HepG2 (cell line): ENCODE results near the gene BNIP1. TPM values are rescaled to one million over a fixed set of nuclear protein-coding genes. Genes with fewer than 3 reads are reported as not detected.

ENCODE experiments used
- AHDC1 ChIP-seq: sonication (generic); formaldehyde crosslinking; IDR thresholded peaks from 2 replicates; pipeline ENCODE4 v1.5.1; 2020; ENCODE audit warnings: mild to moderate bottlenecking, missing genetic modification reagents, borderline replicate concordance
- AKAP8 ChIP-seq: sonication (generic); formaldehyde crosslinking; IDR thresholded peaks from 2 replicates; pipeline ENCODE4 v1.5.1; 2020; ENCODE audit warnings: mild to moderate bottlenecking, missing genetic modification reagents
- GATAD1 ChIP-seq: IDR thresholded peaks from 2 replicates; pipeline ENCODE4 v1.6.1; 2016; ENCODE audit warnings: missing genetic modification reagents, missing compliant biosample characterization
- MIER3 ChIP-seq: IDR thresholded peaks from 2 replicates; pipeline ENCODE4 v1.6.1; 2016; ENCODE audit warnings: missing compliant biosample characterization, borderline replicate concordance
- MTA3 ChIP-seq: sonication (generic); formaldehyde crosslinking; IDR thresholded peaks from 2 replicates; pipeline ENCODE4 v1.4.0; 2020; ENCODE audit warnings: missing genetic modification reagents
- NPAS2 ChIP-seq: sonication (generic); formaldehyde crosslinking; IDR thresholded peaks from 2 replicates; pipeline ENCODE4 v1.8.0; 2022; ENCODE audit warnings: mild to moderate bottlenecking, missing genetic modification reagents, borderline replicate concordance
- PAX8 ChIP-seq: sonication (generic); formaldehyde crosslinking; IDR thresholded peaks from 2 replicates; pipeline ENCODE4 v1.8.0; 2022; ENCODE audit warnings: mild to moderate bottlenecking, missing genetic modification reagents, borderline replicate concordance
- RELA ChIP-seq: sonication (generic); formaldehyde crosslinking; IDR thresholded peaks from 2 replicates; pipeline ENCODE4 v1.4.0; 2020; ENCODE audit warnings: missing genetic modification reagents
- SMARCC2 ChIP-seq: fragments of 450-650 bp; IDR thresholded peaks from 2 replicates; pipeline ENCODE4 v1.6.1; 2017; ENCODE audit warnings: antibody characterized with exemption, mild to moderate bottlenecking
- ZBTB39 ChIP-seq: sonication (generic); formaldehyde crosslinking; IDR thresholded peaks from 2 replicates; pipeline ENCODE4 v1.5.0; 2020; ENCODE audit warnings: missing genetic modification reagents
- ZBTB7A ChIP-seq: sonication (generic); formaldehyde crosslinking; IDR thresholded peaks from 2 replicates; pipeline ENCODE4 v1.8.0; 2022; ENCODE audit warnings: mild to moderate bottlenecking, missing genetic modification reagents
- ZNF230 ChIP-seq: sonication (generic); formaldehyde crosslinking; IDR thresholded peaks from 2 replicates; pipeline ENCODE4 v1.4.0; 2020; ENCODE audit warnings: mild to moderate bottlenecking, missing genetic modification reagents
- ZNF34 ChIP-seq: sonication (generic); formaldehyde crosslinking; IDR thresholded peaks from 2 replicates; pipeline ENCODE4 v1.4.0; 2020; ENCODE audit warnings: mild to moderate bottlenecking, missing genetic modification reagents, borderline replicate concordance
- ZNF484 ChIP-seq: sonication (generic); formaldehyde crosslinking; IDR thresholded peaks from 2 replicates; pipeline ENCODE4 v1.5.1; 2020; ENCODE audit warnings: mild to moderate bottlenecking, low read depth, missing genetic modification reagents, borderline replicate concordance
- ZNF75D ChIP-seq: sonication (generic); formaldehyde crosslinking; IDR thresholded peaks from 2 replicates; pipeline ENCODE4 v1.8.1; 2023; ENCODE audit warnings: missing genetic modification reagents, mild to moderate bottlenecking, borderline replicate concordance
- ZNF773 ChIP-seq: sonication (generic); formaldehyde crosslinking; IDR thresholded peaks from 2 replicates; pipeline ENCODE4 v1.4.0; 2020; ENCODE audit warnings: missing genetic modification reagents, borderline replicate concordance
- polyA plus RNA-seq, 8 experiments: library from polyadenylated mRNA; depleted of rRNA in 3 of 8; stranded (reverse) in 7 of 8; unstranded in 1 of 8; fragments of >200 nt; fragmentation: Illumina TruSeq in 4 of 8; extraction: Trizol in 4 of 8; gene quantifications; 2 replicates each; pipeline versions ENCODE4 v1.2.1 to v1.2.3, GENCODE V29; 2011 to 2016; ENCODE audit warnings: low read depth in 4 of 8, missing spikeins in 1 of 8, mixed read lengths in 1 of 8; ENCODE audit not compliant: insufficient read depth in 1 of 8
- total RNA-seq, 5 experiments: library from RNA; depleted of rRNA; stranded (reverse); fragments of >200 nt; fragmentation: Illumina TruSeq; extraction: Trizol; gene quantifications; 2 replicates each; pipeline ENCODE4 v1.2.3, GENCODE V29; 2016; ENCODE audit warnings: low read depth in 1 of 5
- TF ChIP-seq, protein P1 (sequence below): sonication (generic); formaldehyde crosslinking; IDR thresholded peaks from 2 replicates; pipeline ENCODE4 v1.9.0; 2021; ENCODE audit warnings: missing genetic modification reagents, mild to moderate bottlenecking, borderline replicate concordance
- TF ChIP-seq, protein P2 (sequence below): IDR thresholded peaks from 2 replicates; pipeline ENCODE4 v1.6.1; 2016

BNIP1 gene
- total and polyA plus RNA-seq, 2 of the 13 experiments (the other 11 are each of a cell fraction or from before 2014, with no cell fraction given) = 13.2 to 16.9 TPM

GRCh38 chr5:173144200-173145176 is at the start of gene BNIP1 (continued):
- TF ChIP-seq, protein P1, sequence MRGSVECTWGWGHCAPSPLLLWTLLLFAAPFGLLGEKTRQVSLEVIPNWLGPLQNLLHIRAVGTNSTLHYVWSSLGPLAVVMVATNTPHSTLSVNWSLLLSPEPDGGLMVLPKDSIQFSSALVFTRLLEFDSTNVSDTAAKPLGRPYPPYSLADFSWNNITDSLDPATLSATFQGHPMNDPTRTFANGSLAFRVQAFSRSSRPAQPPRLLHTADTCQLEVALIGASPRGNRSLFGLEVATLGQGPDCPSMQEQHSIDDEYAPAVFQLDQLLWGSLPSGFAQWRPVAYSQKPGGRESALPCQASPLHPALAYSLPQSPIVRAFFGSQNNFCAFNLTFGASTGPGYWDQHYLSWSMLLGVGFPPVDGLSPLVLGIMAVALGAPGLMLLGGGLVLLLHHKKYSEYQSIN (CRISPR knock-in tag) = no peak
- TF ChIP-seq MTA3 (CRISPR knock-in tag) (no peak), ZNF34 (CRISPR knock-in tag) (no peak), AHDC1 (CRISPR knock-in tag) (no peak), ZNF75D (CRISPR knock-in tag) (no peak), AKAP8 (CRISPR knock-in tag) (no peak), PAX8 (CRISPR knock-in tag) (no peak), ZNF230 (CRISPR knock-in tag) (peak; percentile 70; the same call in 1 of the 2 replicates), ZBTB7A (CRISPR knock-in tag) (no peak), GATAD1 (peak; percentile 95), NPAS2 (CRISPR knock-in tag) (no peak), MIER3 (CRISPR knock-in tag) (peak; percentile 78; the same call in 1 of the 2 replicates), SMARCC2 (no peak), ZNF484 (CRISPR knock-in tag) (no peak), ZNF773 (CRISPR knock-in tag) (no peak), ZBTB39 (CRISPR knock-in tag) (no peak), RELA (CRISPR knock-in tag) (peak; percentile 97; the same call in 1 of the 2 replicates)
- TF ChIP-seq, protein P2, sequence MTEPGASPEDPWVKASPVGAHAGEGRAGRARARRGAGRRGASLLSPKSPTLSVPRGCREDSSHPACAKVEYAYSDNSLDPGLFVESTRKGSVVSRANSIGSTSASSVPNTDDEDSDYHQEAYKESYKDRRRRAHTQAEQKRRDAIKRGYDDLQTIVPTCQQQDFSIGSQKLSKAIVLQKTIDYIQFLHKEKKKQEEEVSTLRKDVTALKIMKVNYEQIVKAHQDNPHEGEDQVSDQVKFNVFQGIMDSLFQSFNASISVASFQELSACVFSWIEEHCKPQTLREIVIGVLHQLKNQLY (CRISPR knock-in tag) = no peak
